ENCODE data around the gene NCOA5.
"Not testable (repeated sequence)": the region's sequence is repeated elsewhere in the genome, so short reads cannot be mapped to it uniquely, and the experiment has no call there.

NCOA5 gene

GRCh38 chr20:46120136-46120535, 30.4 kb upstream of the NCOA5 start:
- no peak for DNase-seq

- no peak for DNase-seq
Observed at GRCh38 chr20:46119547-46119946, 29.8 kb upstream of the NCOA5 start.

- DNase-seq, result no peak
Observed at GRCh38 chr20:46119028-46119546, 29.3 kb upstream of the NCOA5 start.

GRCh38 chr20:46118481-46119020, 28.8 kb upstream of the NCOA5 start:
- DNase-seq, result no peak

- no peak for DNase-seq
Observed at GRCh38 chr20:46117704-46118467, 28.1 kb upstream of the NCOA5 start, which contains the start of gene CD40. Gene CD40 (plus strand): TSS chr20:46118314. CDS start chr20:46118344, 30 bp downstream.

GRCh38 chr20:46114449-46114848, 24.7 kb upstream of the NCOA5 start:
- no peak for DNase-seq

- DNase-seq, result no peak
Observed at GRCh38 chr20:46113113-46113470, 23.3 kb upstream of the NCOA5 start.

- DNase-seq, result no peak
Observed at GRCh38 chr20:46112430-46113112, 22.8 kb upstream of the NCOA5 start.

- DNase-seq, result no peak
Observed at GRCh38 chr20:46111836-46112212, 22.1 kb upstream of the NCOA5 start.

- no peak for DNase-seq
Observed at GRCh38 chr20:46111028-46111835, 21.5 kb upstream of the NCOA5 start.

- no peak for DNase-seq
Observed at GRCh38 chr20:46108976-46109375, 19.2 kb upstream of the NCOA5 start.

GRCh38 chr20:46108435-46108841, 18.7 kb upstream of the NCOA5 start:
- DNase-seq, result no peak

- no peak for DNase-seq
Observed at GRCh38 chr20:46107061-46107460, 17.3 kb upstream of the NCOA5 start.

GRCh38 chr20:46104262-46104661, 14.5 kb upstream of the NCOA5 start:
- DNase-seq, result no peak

- DNase-seq, result no peak
Observed at GRCh38 chr20:46102940-46103339, 13.2 kb upstream of the NCOA5 start.

- no peak for DNase-seq
Observed at GRCh38 chr20:46101957-46102356, 12.2 kb upstream of the NCOA5 start.

GRCh38 chr20:46100988-46101387, 11.2 kb upstream of the NCOA5 start:
- no peak for DNase-seq

- not testable (repeated sequence) for DNase-seq
Observed at GRCh38 chr20:46100444-46100843, 10.7 kb upstream of the NCOA5 start.

GRCh38 chr20:46099491-46100287, 9.9 kb upstream of the NCOA5 start:
- DNase-seq, result peak in 1 of 2 experiments; percentile 11

- no peak for DNase-seq
Observed at GRCh38 chr20:46093531-46093930, 3.8 kb upstream of the NCOA5 start.

GRCh38 chr20:46091622-46092535, 2.1 kb upstream of the NCOA5 start:
- not testable (repeated sequence) for DNase-seq

Measured in cerebellar nuclear complex (tissue), 1 donor.